G401.6 (cell line): ENCODE results near the gene MPST.

Source experiments
- FAIRE-seq: peaks from 2 replicates; lab custom pipeline; 2012; peaks lifted over from hg19 to GRCh38; lab: Jason Lieb, UNC

MPST gene

GRCh38 chr22:37046589-37046988, 27.0 kb downstream of the MPST start:
- FAIRE-seq: no peak

- FAIRE-seq: no peak
Measured at GRCh38 chr22:37047006-37047405, 27.5 kb downstream of the MPST start.

- FAIRE-seq: no peak
Measured at GRCh38 chr22:37048133-37048532, 28.6 kb downstream of the MPST start.

- FAIRE-seq: no peak
Measured at GRCh38 chr22:37049224-37049623, 29.7 kb downstream of the MPST start.

GRCh38 chr22:37050913-37051312, 31.4 kb downstream of the MPST start:
- no peak for FAIRE-seq

GRCh38 chr22:37051391-37052385, 32.1 kb downstream of the MPST start, which contains the start of gene KCTD17:
TSS of gene KCTD17 (plus strand) at chr22:37051742. CDS start at chr22:37051761, 19 bp downstream.
- FAIRE-seq: no peak

- no peak for FAIRE-seq
Measured at GRCh38 chr22:37052386-37053309, 33.1 kb downstream of the MPST start.

- no peak for FAIRE-seq
Measured at GRCh38 chr22:37053310-37054055, 33.9 kb downstream of the MPST start.

- FAIRE-seq: no peak
Measured at GRCh38 chr22:37054056-37054395, 34.5 kb downstream of the MPST start.

GRCh38 chr22:37054600-37055365, 35.2 kb downstream of the MPST start:
- no peak for FAIRE-seq

GRCh38 chr22:37056246-37056645, 36.7 kb downstream of the MPST start:
- FAIRE-seq: no peak

- FAIRE-seq: no peak
Measured at GRCh38 chr22:37057226-37057625, 37.7 kb downstream of the MPST start.

GRCh38 chr22:37057796-37058510, 38.4 kb downstream of the MPST start:
- no peak for FAIRE-seq

- no peak for FAIRE-seq
Measured at GRCh38 chr22:37058917-37059701, 39.6 kb downstream of the MPST start.

GRCh38 chr22:37059876-37060449, 40.4 kb downstream of the MPST start:
- no peak for FAIRE-seq

GRCh38 chr22:37060801-37061610, 41.5 kb downstream of the MPST start:
- no peak for FAIRE-seq

GRCh38 chr22:37061611-37062375, 42.3 kb downstream of the MPST start:
- FAIRE-seq: no peak

- no peak for FAIRE-seq
Measured at GRCh38 chr22:37062376-37062675, 42.8 kb downstream of the MPST start.
